ENCODE results near the gene KIAA1614.

KIAA1614 gene

DNA sequence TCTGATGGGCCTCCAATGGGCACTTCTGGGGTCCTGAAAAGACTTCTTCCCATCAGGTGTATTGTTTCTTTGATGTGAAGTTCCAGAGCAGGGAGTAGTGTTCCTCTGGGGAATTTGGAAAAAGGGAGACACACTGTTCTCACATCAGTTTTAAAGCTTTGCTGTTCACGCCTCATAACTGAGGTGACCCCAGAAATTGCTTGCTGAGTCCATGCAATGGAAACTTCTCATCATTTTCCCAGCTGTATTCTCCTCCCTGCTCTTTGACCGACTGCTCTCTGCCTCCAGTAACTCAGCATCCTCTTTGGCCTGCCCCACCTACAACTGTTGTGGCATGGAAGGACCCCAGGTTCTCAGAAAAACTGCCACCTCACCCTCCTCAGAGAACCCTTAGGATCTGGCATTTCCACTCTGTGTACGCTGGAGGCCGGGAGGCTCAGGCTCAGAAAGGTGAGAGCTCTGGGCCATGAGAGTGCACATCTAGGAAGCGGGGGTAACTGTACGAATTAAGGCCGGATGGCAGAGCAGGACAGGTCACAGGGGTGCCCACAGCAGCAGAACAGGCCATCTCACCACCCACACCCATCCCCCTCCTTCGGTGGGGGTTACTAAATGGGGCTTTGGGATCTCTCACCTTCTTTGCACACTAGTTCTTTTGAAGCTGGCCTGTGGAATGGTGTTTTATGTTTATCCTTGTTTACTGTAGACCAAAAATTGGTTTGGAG is 58.7 kb downstream of the KIAA1614 start:
- Histone ChIP-seq H3K9ac (ENCODE audit: low read depth, low read length) (no peak overlapping the region), H3K9me3 (replicated peaks; ENCODE audit: low read length) (no peaks in the 10 kb centered on the region), H3K27me3 (ENCODE audit: control insufficient read depth, insufficient read depth, low read length) (no peaks in the 10 kb centered on the region), H3K4me2 (ENCODE audit: low read length) (no peak overlapping the region), H3K4me3 (ENCODE audit: low read length) (no peak overlapping the region), H3K36me3 (ENCODE audit: insufficient read depth, low read length) (peaks cover 36% of the 10 kb centered on the region), H3K4me1 (ENCODE audit: control insufficient read depth, insufficient read depth, low read length) (peaks cover 6% of the 10 kb centered on the region)

DNA sequence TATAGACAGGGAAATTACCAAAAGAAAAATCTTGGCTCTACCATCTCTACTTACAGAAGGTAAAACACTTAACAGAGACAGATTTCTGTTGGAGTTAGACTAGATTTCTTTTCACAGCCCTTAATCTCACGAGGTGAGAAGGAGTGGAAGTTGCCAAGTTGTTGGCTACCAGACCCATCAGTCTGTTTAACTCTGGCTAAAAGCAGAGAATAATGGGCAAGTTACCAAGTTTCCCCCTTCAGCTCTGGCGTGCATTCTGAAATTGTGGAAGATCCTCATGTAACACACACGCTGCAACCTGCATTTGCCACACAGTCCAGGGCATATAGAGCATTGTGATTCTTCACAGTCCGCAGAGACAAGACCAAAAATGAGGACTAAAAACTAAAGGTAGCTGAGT is 60.7 kb downstream of the KIAA1614 start:
- Histone ChIP-seq H3K9me3 (replicated peaks; ENCODE audit: low read length) (no peaks in the 10 kb centered on the region), H3K4me1 (ENCODE audit: control insufficient read depth, insufficient read depth, low read length) (peaks cover 6% of the 10 kb centered on the region), H3K27me3 (ENCODE audit: control insufficient read depth, insufficient read depth, low read length) (no peaks in the 10 kb centered on the region), H3K36me3 (ENCODE audit: insufficient read depth, low read length) (peaks cover 42% of the 10 kb centered on the region), H3K4me2 (ENCODE audit: low read length) (no peak overlapping the region), H3K9ac (ENCODE audit: low read depth, low read length) (no peak overlapping the region), H3K4me3 (ENCODE audit: low read length) (no peak overlapping the region)

DNA sequence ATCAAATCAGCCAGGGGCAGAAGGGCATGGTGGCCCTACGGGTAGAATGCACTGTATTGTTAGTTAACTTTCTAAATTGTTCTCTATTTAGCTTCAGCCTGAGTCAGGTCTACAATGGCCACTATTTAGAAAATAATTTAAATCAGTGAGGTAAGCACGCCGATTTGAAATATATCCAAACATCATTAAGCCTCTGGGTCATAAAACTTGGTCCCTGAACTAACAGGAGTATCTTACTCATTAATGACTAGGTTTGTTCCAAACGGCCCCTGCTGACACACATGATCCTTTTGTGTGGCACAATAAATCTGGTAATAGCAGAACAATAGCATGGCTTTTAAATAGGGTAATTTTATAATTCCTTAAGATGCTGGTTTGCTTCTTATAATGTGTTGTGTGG is 61.5 kb downstream of the KIAA1614 start:
- Histone ChIP-seq H3K9ac (ENCODE audit: low read depth, low read length) (no peak overlapping the region), H3K9me3 (replicated peaks; ENCODE audit: low read length) (no peaks in the 10 kb centered on the region), H3K4me1 (ENCODE audit: control insufficient read depth, insufficient read depth, low read length) (peaks cover 6% of the 10 kb centered on the region), H3K4me3 (ENCODE audit: low read length) (no peak overlapping the region), H3K36me3 (ENCODE audit: insufficient read depth, low read length) (peaks cover 42% of the 10 kb centered on the region), H3K27me3 (ENCODE audit: control insufficient read depth, insufficient read depth, low read length) (no peaks in the 10 kb centered on the region), H3K4me2 (ENCODE audit: low read length) (no peak overlapping the region)

DNA sequence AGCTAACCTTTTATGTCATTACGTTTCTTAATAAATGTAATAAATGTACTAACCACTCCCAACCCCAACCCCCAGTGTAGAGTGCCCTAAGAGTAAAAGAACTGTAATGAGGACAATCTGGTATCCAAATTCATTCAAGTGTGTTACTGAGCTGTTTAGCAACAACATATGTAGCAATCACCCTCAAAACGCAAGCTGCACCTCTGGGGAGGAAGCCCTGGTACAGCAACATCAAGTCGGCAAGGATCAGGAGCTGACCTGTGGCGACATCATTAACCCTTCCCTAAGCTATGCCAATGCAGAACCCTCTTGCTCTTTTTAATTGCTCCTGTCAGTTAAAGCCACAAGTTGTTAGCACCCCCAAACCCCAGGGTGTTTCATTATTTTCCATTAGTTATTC is 62.9 kb downstream of the KIAA1614 start:
- H3K27me3 ChIP-seq (ENCODE audit: control insufficient read depth, insufficient read depth, low read length), result no peaks in the 10 kb centered on the region
- no peak overlapping the region for H3K4me2 ChIP-seq (ENCODE audit: low read length)
- H3K4me3 ChIP-seq (ENCODE audit: low read length), result no peak overlapping the region
- peaks cover 6% of the 10 kb centered on the region for H3K4me1 ChIP-seq (ENCODE audit: control insufficient read depth, insufficient read depth, low read length)
- no peaks in the 10 kb centered on the region for H3K9me3 ChIP-seq (replicated peaks; ENCODE audit: low read length)
- peaks cover 41% of the 10 kb centered on the region for H3K36me3 ChIP-seq (ENCODE audit: insufficient read depth, low read length)
- no peak overlapping the region for H3K9ac ChIP-seq (ENCODE audit: low read depth, low read length)

DNA sequence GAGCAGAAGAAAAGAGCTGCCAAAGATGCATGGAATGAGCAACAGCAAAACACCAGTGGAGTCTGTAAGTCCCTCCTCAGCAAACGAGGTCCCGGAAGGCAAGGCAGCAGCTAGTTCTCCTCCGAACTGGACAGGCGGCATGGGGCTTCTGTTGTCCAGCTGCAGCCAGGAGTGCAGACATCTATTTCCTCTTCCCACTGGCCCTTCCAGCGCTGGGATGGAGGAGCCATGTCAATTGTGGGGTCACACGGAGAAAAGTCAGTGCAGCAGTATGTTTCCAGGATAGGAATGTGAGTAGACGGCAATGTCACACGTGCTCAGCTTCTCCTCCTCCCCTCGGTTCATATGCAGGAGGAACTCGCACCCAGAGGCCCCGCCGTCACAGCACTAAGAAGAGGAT is 63.5 kb downstream of the KIAA1614 start:
- H3K9ac ChIP-seq (ENCODE audit: low read depth, low read length), result no peak overlapping the region
- H3K9me3 ChIP-seq (replicated peaks; ENCODE audit: low read length), result no peaks in the 10 kb centered on the region
- H3K4me1 ChIP-seq (ENCODE audit: control insufficient read depth, insufficient read depth, low read length), result peaks cover 6% of the 10 kb centered on the region
- no peak overlapping the region for H3K4me2 ChIP-seq (ENCODE audit: low read length)
- peaks cover 40% of the 10 kb centered on the region for H3K36me3 ChIP-seq (ENCODE audit: insufficient read depth, low read length)
- H3K27me3 ChIP-seq (ENCODE audit: control insufficient read depth, insufficient read depth, low read length), result no peaks in the 10 kb centered on the region
- no peak overlapping the region for H3K4me3 ChIP-seq (ENCODE audit: low read length)

DNA sequence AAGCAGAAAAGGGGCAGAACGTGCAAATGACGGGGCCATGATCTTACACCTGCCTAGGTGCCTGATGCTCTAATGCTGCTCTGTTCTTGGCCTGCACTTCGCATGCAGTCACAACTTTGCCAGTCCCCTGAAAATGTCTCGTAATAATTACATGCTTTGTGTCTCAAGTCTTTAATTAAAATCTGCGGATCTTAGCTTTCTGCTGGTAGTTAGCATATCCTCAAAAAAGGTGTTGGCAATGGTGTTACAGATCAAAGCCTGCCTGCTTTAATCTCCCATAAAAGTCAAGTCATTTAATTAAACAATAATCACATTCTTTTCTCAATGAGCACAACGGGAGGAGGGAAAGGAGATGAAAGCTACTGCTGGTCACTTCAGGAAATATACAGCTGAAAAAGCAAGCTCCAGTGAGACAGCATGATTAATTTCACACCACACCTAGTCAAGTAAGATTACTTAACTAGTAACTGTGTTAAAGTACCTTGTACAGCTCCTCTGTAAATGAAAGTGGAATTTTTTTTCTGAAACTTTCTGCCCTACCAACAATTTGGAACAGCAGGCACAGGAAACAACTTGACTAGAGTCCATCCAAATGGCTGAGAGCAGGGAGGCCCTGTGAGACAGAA is 64.1 kb downstream of the KIAA1614 start:
- peaks cover 6% of the 10 kb centered on the region for H3K4me1 ChIP-seq (ENCODE audit: control insufficient read depth, insufficient read depth, low read length)
- peaks cover 39% of the 10 kb centered on the region for H3K36me3 ChIP-seq (ENCODE audit: insufficient read depth, low read length)
- H3K4me2 ChIP-seq (ENCODE audit: low read length), result no peak overlapping the region
- no peaks in the 10 kb centered on the region for H3K27me3 ChIP-seq (ENCODE audit: control insufficient read depth, insufficient read depth, low read length)
- H3K4me3 ChIP-seq (ENCODE audit: low read length), result no peak overlapping the region
- no peak overlapping the region for H3K9ac ChIP-seq (ENCODE audit: low read depth, low read length)
- H3K9me3 ChIP-seq (replicated peaks; ENCODE audit: low read length), result no peaks in the 10 kb centered on the region

DNA sequence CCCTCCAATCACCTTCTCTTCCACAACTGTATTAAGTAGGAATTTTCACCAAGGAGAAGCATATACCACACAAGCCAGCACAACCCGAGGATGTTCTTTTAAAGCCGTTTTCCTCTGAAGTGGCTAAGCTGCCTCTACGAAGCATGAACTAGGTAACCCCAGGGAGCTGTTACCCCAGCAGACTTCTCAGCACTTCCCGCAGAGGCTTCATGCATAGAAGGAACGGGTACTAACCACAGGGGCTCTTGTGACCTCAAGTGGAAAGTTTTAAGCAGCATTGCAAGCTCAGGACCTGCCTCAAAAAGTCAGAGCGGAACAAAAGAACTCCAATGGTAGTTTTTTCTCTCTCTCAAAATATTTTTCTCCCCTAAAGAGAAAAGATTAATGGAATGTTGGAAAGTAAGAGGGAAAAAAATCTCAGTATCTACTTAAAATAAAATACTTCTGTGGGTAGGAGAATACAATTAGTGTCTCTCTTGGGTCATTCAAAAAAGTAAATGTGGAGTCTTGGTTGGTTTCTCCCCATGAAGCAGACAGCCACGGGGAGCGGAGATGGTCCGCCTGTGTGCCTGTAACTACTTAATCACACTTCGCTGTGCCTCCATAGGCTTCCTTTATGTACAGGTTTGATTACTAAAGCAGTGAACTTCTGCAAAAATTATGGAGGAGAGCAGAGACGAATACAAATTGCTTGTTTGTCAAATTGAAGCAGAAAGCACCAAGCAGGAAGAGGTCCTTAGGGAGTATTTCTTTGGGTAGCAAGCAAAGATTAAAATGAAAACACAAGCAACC is 69.1 kb downstream of the KIAA1614 start:
- no peak overlapping the region for H3K9ac ChIP-seq (ENCODE audit: low read depth, low read length)
- H3K9me3 ChIP-seq (replicated peaks; ENCODE audit: low read length), result no peaks in the 10 kb centered on the region
- H3K4me1 ChIP-seq (ENCODE audit: control insufficient read depth, insufficient read depth, low read length), result no peaks in the 10 kb centered on the region
- no peak overlapping the region for H3K4me2 ChIP-seq (ENCODE audit: low read length)
- H3K4me3 ChIP-seq (ENCODE audit: low read length), result no peak overlapping the region
- peaks cover 39% of the 10 kb centered on the region for H3K36me3 ChIP-seq (ENCODE audit: insufficient read depth, low read length)
- H3K27me3 ChIP-seq (ENCODE audit: control insufficient read depth, insufficient read depth, low read length), result no peaks in the 10 kb centered on the region

DNA sequence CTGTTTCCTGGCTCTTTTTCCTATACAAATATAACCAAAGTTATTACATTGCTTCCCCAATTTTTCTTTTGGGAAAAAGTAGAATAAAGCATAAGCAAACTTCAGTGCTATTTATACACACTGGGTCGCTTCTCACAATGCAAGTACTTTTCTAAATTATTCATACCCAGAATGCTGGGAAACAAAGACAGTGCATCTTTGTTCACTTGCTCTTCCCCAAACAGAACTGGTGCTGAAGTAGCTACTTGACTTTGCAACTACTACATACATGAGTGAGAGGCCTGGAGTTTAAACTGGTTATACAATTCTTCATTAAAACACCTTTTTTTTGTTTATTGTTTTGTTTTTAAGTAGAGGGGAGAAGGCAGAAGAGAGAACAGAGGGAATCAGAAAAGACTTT is 69.7 kb downstream of the KIAA1614 start:
- H3K9ac ChIP-seq (ENCODE audit: low read depth, low read length), result no peak overlapping the region
- H3K4me3 ChIP-seq (ENCODE audit: low read length), result no peak overlapping the region
- peaks cover 41% of the 10 kb centered on the region for H3K36me3 ChIP-seq (ENCODE audit: insufficient read depth, low read length)
- no peaks in the 10 kb centered on the region for H3K27me3 ChIP-seq (ENCODE audit: control insufficient read depth, insufficient read depth, low read length)
- H3K4me1 ChIP-seq (ENCODE audit: control insufficient read depth, insufficient read depth, low read length), result no peaks in the 10 kb centered on the region
- no peak overlapping the region for H3K4me2 ChIP-seq (ENCODE audit: low read length)
- H3K9me3 ChIP-seq (replicated peaks; ENCODE audit: low read length), result no peaks in the 10 kb centered on the region

DNA sequence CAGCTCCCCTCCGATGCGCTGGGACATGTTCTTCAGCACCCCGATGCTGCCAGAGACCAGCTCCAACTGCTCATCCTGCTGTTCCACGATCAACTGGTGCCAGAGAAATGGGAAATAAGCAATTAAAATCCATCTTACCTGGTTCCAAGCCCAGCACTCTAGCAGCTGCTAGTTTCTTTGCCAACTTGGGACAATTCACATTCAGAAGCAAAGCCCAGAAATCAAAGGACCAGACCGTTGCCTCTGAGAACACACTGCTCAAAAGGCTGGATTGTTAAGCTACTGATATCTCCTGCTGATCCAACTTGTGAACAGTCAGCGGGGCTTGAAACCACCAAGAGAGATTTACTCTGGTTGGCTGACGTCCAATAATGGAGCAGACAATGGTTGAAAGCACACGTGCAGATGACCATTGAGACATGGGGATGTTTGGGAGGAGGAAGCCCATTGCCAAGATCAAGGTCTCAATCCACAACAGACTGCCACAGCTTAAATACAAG is 75.6 kb downstream of the KIAA1614 start:
- H3K36me3 ChIP-seq (ENCODE audit: insufficient read depth, low read length), result peaks cover 64% of the 10 kb centered on the region
- no peaks in the 10 kb centered on the region for H3K27me3 ChIP-seq (ENCODE audit: control insufficient read depth, insufficient read depth, low read length)

DNA sequence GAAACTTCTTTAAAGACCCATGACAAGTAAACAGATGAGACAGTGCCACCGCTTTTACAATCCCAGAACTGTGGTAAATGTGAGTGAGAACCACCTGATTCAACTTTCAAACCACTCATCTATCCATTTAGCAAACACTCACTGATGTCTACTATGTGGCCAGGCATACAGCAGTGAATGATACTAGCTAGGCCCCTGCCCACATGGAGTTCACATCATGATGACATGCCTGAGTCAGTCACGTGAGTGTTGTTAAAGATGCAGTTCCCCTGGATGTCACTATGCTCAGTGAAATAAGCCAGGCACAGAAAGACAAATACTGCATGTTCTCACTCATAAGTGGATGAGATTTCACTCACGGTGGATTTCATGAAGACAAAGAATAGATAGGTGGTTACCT is 81.6 kb downstream of the KIAA1614 start:
- Histone ChIP-seq H3K4me2 (ENCODE audit: low read length) (no peak overlapping the region), H3K9ac (ENCODE audit: low read depth, low read length) (no peak overlapping the region), H3K27me3 (ENCODE audit: control insufficient read depth, insufficient read depth, low read length) (no peaks in the 10 kb centered on the region), H3K4me1 (ENCODE audit: control insufficient read depth, insufficient read depth, low read length) (peaks cover 3% of the 10 kb centered on the region), H3K36me3 (ENCODE audit: insufficient read depth, low read length) (peaks cover 34% of the 10 kb centered on the region), H3K4me3 (ENCODE audit: low read length) (no peak overlapping the region), H3K9me3 (replicated peaks; ENCODE audit: low read length) (no peaks in the 10 kb centered on the region)

More for the DNA sequence above, 75.6 kb downstream of the KIAA1614 start:
- no peak overlapping the region for H3K4me2 ChIP-seq (ENCODE audit: low read length)
- no peaks in the 10 kb centered on the region for H3K9me3 ChIP-seq (replicated peaks; ENCODE audit: low read length)
- H3K4me3 ChIP-seq (ENCODE audit: low read length), result no peak overlapping the region
- no peaks in the 10 kb centered on the region for H3K4me1 ChIP-seq (ENCODE audit: control insufficient read depth, insufficient read depth, low read length)
- no peak overlapping the region for H3K9ac ChIP-seq (ENCODE audit: low read depth, low read length)

DNA sequence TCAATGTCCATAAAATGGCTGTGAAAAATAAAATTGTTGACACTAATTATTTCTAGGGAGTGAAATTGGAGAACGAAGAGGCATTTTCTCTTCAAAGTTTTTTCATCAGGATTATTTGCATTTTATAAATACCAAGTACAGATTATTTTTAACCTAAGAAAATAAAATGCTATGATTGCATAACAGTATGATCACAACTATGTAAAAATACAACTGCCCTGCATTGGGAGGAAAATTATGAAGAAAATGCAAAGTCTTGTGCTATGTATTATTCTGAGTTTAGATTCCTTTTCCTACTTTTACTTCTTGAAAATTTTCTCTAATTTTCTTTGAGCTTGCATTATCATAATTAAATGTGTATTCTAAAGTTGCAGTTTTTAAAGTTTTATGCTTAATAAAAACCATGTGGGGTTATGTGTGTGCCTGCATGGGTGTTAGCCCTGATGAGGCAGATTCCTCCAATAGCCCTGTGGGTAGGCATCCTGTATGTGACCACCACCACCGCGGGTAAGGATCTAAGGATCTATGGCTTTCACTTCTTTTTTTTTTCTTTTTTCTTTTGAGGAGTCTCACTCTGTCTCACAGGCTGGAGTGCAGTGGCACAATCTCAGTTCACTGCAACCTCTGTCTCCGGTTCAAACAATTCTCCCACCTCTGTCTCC is 85.3 kb downstream of the KIAA1614 start:
- Histone ChIP-seq H3K36me3 (ENCODE audit: insufficient read depth, low read length) (peaks cover 22% of the 10 kb centered on the region), H3K4me2 (ENCODE audit: low read length) (no peak overlapping the region), H3K27me3 (ENCODE audit: control insufficient read depth, insufficient read depth, low read length) (no peaks in the 10 kb centered on the region), H3K9me3 (replicated peaks; ENCODE audit: low read length) (no peaks in the 10 kb centered on the region), H3K4me3 (ENCODE audit: low read length) (no peak overlapping the region), H3K4me1 (ENCODE audit: control insufficient read depth, insufficient read depth, low read length) (peaks cover 3% of the 10 kb centered on the region), H3K9ac (ENCODE audit: low read depth, low read length) (no peak overlapping the region)

Data from skeletal muscle satellite cell (primary cell).